ENCODE measurements around the gene UBE3C.

- TF ChIP-seq EZH2phosphoT487 (IDR thresholded peaks at IDR 0.05; ENCODE audit: low read depth), result no peak
- no peak for TF ChIP-seq CTCF (IDR thresholded peaks at IDR 0.05; ENCODE audit: low read depth, low read length)
Observed at GRCh38 chr7:157292770-157293412, 154.2 kb downstream of the UBE3C start.
